NCI-H524 (cell line): ENCODE results near the gene UTP18.
"Not testable (repeated sequence)": the region's sequence is repeated elsewhere in the genome, so short reads cannot be mapped to it uniquely, and the experiment has no call there.

Source experiments
- DNase-seq, 2 experiments: peaks; one replicate each; lab custom pipeline; 2025; lab: John Stamatoyannopoulos, UW

Gene UTP18

GRCh38 chr17:51260237-51261023, at the start of gene UTP18:
TSS of gene UTP18 (plus strand) at chr17:51260546. CDS start at chr17:51260585, 39 bp downstream.
- peak; percentile 97 to 99 for DNase-seq

- no peak for DNase-seq
Observed at GRCh38 chr17:51214920-51215319, 45.4 kb upstream of the UTP18 start.

GRCh38 chr17:51217946-51218345, 42.4 kb upstream of the UTP18 start:
- DNase-seq: no peak

- no peak for DNase-seq
Observed at GRCh38 chr17:51221322-51221721, 39.0 kb upstream of the UTP18 start.

GRCh38 chr17:51224402-51225262, 35.7 kb upstream of the UTP18 start:
- peak in 1 of 2 experiments; percentile 13 for DNase-seq

- DNase-seq: not testable (repeated sequence)
Observed at GRCh38 chr17:51225523-51225922, 34.8 kb upstream of the UTP18 start.

GRCh38 chr17:51228161-51228560, 32.2 kb upstream of the UTP18 start:
- no peak for DNase-seq

GRCh38 chr17:51229889-51230288, 30.5 kb upstream of the UTP18 start:
- DNase-seq: no peak

- no peak for DNase-seq
Observed at GRCh38 chr17:51230306-51230705, 30.0 kb upstream of the UTP18 start.

GRCh38 chr17:51231999-51232398, 28.3 kb upstream of the UTP18 start:
- no peak for DNase-seq

- no peak for DNase-seq
Observed at GRCh38 chr17:51234162-51234561, 26.2 kb upstream of the UTP18 start.

GRCh38 chr17:51238255-51238887, 22.0 kb upstream of the UTP18 start:
- no peak for DNase-seq

- no peak for DNase-seq
Observed at GRCh38 chr17:51240275-51240674, 20.1 kb upstream of the UTP18 start.

GRCh38 chr17:51244041-51244440, 16.3 kb upstream of the UTP18 start:
- DNase-seq: no peak

GRCh38 chr17:51245535-51245934, 14.8 kb upstream of the UTP18 start:
- no peak for DNase-seq

GRCh38 chr17:51250314-51250840, 10.0 kb upstream of the UTP18 start:
- DNase-seq: no peak

- no peak for DNase-seq
Observed at GRCh38 chr17:51251010-51251409, 9.3 kb upstream of the UTP18 start.

- DNase-seq: no peak
Observed at GRCh38 chr17:51255673-51256072, 4.7 kb upstream of the UTP18 start.

GRCh38 chr17:51256101-51256500, 4.2 kb upstream of the UTP18 start:
- DNase-seq: no peak

GRCh38 chr17:51257150-51258081, 2.9 kb upstream of the UTP18 start:
- DNase-seq: no peak
